ENCODE results near the gene DPEP2NB. TPM values are rescaled to one million over a fixed set of nuclear protein-coding genes. Genes with fewer than 3 reads are reported as not detected.
"Not testable (repeated sequence)": the region's sequence is repeated elsewhere in the genome, so short reads cannot be mapped to it uniquely, and the experiment has no call there.

DPEP2NB gene
- total RNA-seq, 4 donors from 2014 or later, result not detected

DNA sequence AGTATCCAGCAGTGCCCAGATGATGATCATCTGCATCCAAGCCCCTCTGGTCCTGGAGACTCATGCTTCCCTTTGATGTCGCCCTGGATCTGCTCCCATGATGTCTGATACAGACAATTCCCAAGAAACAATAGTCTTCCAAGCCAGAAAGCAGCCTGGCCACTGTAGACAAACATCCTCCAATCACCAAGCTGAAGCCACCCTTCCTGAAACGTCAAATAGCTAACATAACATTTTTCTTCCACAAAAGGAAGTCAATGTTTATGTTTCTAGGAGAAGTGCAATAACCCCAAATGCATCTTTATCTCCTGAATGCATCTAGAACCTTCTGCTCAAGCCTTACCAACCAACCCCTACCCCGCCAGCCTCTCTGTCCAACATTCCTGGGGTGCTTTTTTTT lies 15.3 kb downstream of the DPEP2NB start:
- DNase-seq, result no peak
- no peak for TF ChIP-seq POLR2A (IDR thresholded peaks at IDR 0.05)
- no peak for TF ChIP-seq CTCF (IDR thresholded peaks at IDR 0.05 in 4 of 5, conservative IDR thresholded peaks at IDR 0.05 in 1 of 5)
- no peak overlapping the region for H3K4me3 ChIP-seq
- no peaks in the 10 kb centered on the region for H3K9me3 ChIP-seq
- H3K27me3 ChIP-seq, result no peaks in the 10 kb centered on the region
- peak overlapping the region; percentile 2 to 39 (median 24) for H3K27ac ChIP-seq
- ATAC-seq, result peak; percentile 9 to 30
- H3K4me1 ChIP-seq, result no peaks in the 10 kb centered on the region
- in situ Hi-C loops (cut with MboI; ENCODE audit: low sequenced_read_pairs in 4 of 4) (no loop called here), intact Hi-C loops (cut with DNase I; ENCODE audit: low total_unique reads) (no loop called here)
- H3K36me3 ChIP-seq, result no peaks in the 10 kb centered on the region

DNA sequence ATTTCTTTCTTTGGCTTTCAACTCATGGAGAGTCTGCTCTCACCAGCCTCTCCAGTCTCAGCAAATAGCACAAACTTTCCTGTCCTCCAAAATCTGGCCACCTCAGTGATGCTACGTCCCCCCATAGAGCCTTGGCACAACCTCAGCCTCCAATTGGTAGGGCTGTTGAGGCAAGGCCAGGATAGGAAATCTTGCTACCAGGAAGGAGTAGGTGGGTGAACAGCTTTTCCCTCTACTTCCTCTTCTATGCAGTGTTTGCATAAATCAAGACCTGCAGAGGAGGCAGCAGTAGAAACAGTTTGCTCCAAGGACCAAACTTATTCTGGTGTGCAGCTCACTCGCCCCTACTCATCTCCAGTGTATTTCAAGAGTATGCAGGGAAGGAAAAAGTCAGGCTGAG lies 15.7 kb downstream of the DPEP2NB start:
- no peaks in the 10 kb centered on the region for H3K9me3 ChIP-seq
- ATAC-seq, result peak in 1 of 2 donors; percentile 9
- H3K27me3 ChIP-seq, result no peaks in the 10 kb centered on the region
- DNase-seq, result no peak
- intact Hi-C loops (cut with DNase I; ENCODE audit: low total_unique reads) (no loop called here), in situ Hi-C loops (cut with MboI; ENCODE audit: low sequenced_read_pairs in 4 of 4) (loop anchor here in 1 of 4 donors (10.0 kb wide), 1 partner anchor 45 kb away; no protein-coding TSS in a partner anchor)
- no peak overlapping the region for H3K4me3 ChIP-seq
- no peaks in the 10 kb centered on the region for H3K36me3 ChIP-seq
- H3K4me1 ChIP-seq, result no peaks in the 10 kb centered on the region
- H3K27ac ChIP-seq, result peak overlapping the region in 3 of 4 donors; percentile 2 to 39 (median 28)
- no peak for TF ChIP-seq POLR2A (IDR thresholded peaks at IDR 0.05)
- no peak for TF ChIP-seq CTCF (IDR thresholded peaks at IDR 0.05 in 4 of 5, conservative IDR thresholded peaks at IDR 0.05 in 1 of 5)

DNA sequence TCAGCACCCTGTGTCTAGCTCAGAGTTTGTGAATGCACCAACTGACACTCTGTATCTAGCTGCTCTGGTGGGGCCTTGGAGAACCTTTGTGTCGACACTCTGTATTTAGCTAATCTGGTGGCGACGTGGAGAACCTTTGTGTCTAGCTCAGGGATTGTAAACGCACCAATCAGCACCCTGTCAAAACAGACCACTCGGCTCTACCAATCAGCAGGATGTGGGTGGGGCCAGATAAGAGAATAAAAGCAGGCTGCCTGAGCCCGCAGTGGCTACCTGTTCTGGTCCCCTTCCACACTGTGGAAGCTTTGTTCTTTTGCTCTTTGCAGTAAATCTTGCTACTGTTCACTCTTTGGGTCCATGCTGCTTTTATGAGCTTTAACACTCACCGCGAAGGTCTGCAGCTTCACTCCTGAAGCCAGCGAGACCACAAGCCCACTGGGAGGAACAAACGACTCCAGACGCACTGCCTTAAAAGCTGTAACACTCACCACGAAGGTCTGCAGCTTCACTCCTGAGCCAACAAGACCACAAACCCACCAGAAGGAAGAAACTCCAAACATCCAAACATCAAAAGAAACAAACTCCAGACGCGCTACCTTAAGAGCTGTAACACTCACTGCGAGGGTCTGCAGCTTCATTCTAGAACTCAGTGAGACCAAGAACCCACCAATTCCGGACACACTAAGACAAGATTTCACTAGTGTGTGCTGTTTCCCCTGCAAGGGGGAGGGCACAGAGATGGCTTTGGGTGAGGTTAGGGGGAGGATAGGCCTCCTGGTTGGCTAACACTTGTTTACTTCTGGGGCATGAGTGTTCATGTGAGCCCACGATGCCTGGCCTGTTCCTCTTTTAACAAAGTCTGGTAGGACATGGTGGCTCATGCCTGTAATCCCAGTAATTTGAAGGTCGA lies 16.7 kb downstream of the DPEP2NB start, which contains the start of gene DPEP2:
TSS of gene DPEP2 (minus strand) at position 706 of the 910 bp plus-strand sequence. CDS start 6,272 bp downstream, outside the sequence.
- H3K4me3 ChIP-seq, result peak within 1 kb of the TSS in 1 of 4 donors; percentile 14
- H3K9me3 ChIP-seq; H3K4me1 ChIP-seq; DNase-seq; intact Hi-C loops (cut with DNase I; ENCODE audit: low total_unique reads); H3K27me3 ChIP-seq; H3K36me3 ChIP-seq; ATAC-seq: not testable (repeated sequence)
- in situ Hi-C loops (cut with MboI; ENCODE audit: low sequenced_read_pairs in 4 of 4), result loop anchor here in 1 of 4 donors (10.0 kb wide), 1 partner anchor 46 kb away; no protein-coding TSS in a partner anchor
- peak within 1 kb of the TSS; percentile 2 to 44 (median 34) for H3K27ac ChIP-seq

DNA sequence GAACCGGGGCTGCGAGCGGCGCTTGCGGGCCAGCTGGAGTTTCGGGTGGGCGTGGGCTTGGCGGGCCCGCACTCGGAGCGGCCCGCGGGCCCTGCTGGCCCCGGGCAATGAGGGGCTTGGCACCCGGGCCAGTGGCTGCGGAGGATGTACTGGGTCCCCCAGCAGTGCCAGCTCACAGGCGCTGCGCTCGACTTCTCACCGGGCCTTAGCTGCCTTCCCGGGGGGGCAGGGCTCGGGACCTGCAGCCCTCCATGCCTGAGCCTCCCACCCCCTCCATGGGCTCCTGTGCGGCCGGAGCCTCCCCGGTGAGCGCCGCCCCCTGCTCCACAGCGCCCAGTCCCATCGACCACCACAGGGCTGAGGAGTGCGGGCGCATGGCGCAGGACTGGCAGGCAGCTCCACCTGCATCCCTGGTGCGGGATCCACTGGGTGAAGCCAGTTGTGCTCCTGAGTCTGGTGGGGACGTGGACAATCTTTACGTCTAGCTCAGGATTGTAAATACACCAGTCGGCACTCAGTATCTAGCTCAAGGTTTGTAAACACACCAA lies 17.4 kb downstream of the DPEP2NB start:
- H3K27me3 ChIP-seq; H3K27ac ChIP-seq; H3K36me3 ChIP-seq; H3K4me1 ChIP-seq; ATAC-seq; intact Hi-C loops (cut with DNase I; ENCODE audit: low total_unique reads); DNase-seq; H3K9me3 ChIP-seq; H3K4me3 ChIP-seq: not testable (repeated sequence)
- in situ Hi-C loops (cut with MboI; ENCODE audit: low sequenced_read_pairs in 4 of 4), result loop anchor here in 1 of 4 donors (10.0 kb wide), 1 partner anchor 46 kb away; no protein-coding TSS in a partner anchor

GRCh38 chr16:67996666-67997065 lies 19.0 kb downstream of the DPEP2NB start:
- ATAC-seq, result no peak
- Histone ChIP-seq H3K36me3 (no peaks in the 10 kb centered on the region), H3K9me3 (no peaks in the 10 kb centered on the region), H3K4me1 (peaks cover 4 to 13% of the 10 kb centered on the region in 2 donors), H3K27me3 (no peaks in the 10 kb centered on the region), H3K27ac (no peak overlapping the region), H3K4me3 (no peak overlapping the region)
- in situ Hi-C loops (cut with MboI; ENCODE audit: low sequenced_read_pairs in 4 of 4) (loop anchor here in 1 of 4 donors (10.0 kb wide), 1 partner anchor 48 kb away; no protein-coding TSS in a partner anchor), intact Hi-C loops (cut with DNase I; ENCODE audit: low total_unique reads) (no loop called here)
- no peak for TF ChIP-seq CTCF (IDR thresholded peaks at IDR 0.05 in 4 of 5, conservative IDR thresholded peaks at IDR 0.05 in 1 of 5)
- TF ChIP-seq POLR2A (IDR thresholded peaks at IDR 0.05), result no peak
- DNase-seq, result no peak
